GM19099 (cell line): ENCODE data around the gene DAGLA.

Experiments used
- POLR2A ChIP-seq: IDR thresholded peaks from 3 replicates; pipeline ENCODE4 v1.6.1; 2011; ENCODE audit warnings: low read depth; ENCODE audit not compliant: insufficient read length; ENCODE audit errors: extremely low read depth

DAGLA gene

GRCh38 chr11:61684870-61685616 is 4.9 kb downstream of the DAGLA start:
- no peak for TF ChIP-seq POLR2A

- no peak for TF ChIP-seq POLR2A
Measured at GRCh38 chr11:61685617-61685967, 5.4 kb downstream of the DAGLA start.

DNA sequence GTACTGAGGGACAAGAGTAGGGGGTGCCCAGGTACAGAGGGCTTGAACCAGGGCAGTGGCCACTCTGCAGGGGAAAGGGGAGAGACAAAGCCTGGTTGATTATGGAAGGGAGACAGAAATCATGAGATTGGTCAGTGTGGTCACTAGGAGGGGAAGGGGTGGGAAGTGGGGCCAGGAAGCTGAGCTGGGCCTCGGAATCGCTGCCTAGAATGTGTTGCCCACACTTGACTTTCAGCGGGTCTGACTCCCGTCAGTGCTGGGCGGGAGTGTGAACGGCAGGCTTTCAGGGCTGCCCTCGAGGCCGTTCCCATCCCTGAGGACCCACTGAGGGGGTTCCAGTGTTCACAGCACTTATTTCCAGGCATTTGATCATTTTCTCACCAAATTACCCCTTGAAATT is 5.9 kb downstream of the DAGLA start:
- TF ChIP-seq POLR2A: no peak

DNA sequence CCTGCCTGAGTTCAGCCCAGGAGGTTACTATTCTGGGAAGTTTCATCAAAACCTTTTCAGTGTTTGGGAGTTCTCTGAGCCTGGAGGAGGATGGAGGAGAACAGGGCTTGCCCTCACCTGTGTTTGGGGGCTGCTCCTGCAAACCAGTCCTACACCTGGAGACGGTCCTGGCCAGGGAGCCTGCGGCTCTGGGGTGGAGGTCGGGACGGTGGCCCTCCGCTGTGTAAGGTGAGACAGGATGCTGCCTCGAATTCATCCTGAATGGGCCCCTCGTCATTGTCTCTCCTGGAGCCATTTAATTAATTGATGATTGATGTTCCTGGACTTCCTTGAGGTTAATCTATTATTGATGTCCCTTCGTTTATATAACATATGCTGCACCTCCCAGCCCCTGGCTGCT is 6.3 kb downstream of the DAGLA start:
- TF ChIP-seq POLR2A: no peak

DNA sequence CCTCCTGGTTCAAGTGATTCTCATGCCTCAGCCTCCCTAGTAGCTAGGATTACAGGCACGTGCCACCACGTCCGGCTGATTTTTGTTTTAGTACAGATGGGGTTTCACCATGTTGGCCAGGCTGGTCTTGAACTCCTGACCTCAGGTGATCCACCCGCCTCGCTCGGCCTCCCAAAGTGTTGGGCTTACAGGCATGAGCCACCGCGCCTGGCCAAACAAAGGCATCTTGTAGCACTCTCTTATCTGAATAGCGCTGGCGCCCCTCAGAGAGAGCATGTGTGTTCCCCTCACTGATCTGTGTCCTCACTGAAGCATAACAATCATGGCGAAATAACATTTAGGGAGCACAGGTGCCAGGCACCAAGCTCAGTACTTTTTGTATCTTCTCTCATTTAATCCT is 7.2 kb downstream of the DAGLA start:
- no peak for TF ChIP-seq POLR2A

DNA sequence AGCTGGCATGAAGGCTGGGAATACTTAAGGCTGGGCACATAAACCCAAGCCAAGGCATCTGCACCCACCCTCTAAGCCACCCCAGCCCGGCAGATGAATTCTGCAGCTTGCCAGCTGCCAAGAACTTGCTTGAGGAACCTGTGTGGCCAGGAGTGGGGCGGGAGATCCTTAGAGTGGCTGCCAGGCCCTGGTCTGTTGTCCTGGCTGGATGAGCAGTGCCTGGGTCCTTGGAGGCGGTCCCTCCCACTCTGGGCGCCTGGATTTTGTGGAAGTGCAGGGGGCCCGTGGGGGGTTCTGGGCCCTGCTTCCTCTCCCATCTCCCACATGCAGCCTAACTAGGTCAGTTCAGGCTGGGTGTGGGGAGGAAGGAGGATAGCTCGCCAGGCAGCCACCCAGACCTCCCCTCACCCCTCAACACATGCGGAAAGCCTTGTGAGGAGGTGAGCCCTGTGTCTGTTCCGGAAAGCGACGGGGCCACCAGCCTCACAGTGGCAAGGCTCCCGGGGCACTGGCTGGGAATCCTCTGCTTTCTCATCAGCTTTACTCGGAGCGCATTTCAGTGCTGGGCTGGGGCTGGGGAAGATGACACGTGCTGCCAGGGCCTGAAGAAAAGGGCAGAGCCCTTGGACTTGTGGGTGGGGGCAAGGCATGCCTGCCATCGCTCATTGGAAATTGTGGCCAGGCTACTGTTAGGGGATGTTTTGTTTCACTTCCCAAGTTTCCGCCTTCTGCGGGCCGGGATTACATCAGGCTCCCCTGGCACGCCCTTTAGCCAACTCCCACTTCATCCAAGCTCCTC is 8.4 kb downstream of the DAGLA start:
- no peak for TF ChIP-seq POLR2A

DNA sequence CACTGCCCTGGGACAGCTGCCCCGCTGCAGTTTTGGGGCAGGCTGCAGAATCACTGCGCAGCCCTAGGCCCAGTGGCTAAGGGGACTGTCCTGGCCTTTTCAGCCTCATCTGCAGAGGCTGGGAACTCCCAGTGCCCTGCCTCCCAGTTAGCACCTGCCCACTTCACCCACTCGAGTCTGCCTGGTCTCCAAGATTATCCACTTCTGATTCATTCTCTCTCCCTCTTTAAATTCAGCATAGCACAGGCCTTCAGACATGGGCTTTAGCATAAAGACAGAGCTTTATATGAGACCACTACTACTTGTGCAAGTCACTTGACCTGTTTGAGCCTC is 8.9 kb downstream of the DAGLA start:
- TF ChIP-seq POLR2A: no peak

- no peak for TF ChIP-seq POLR2A
Measured at GRCh38 chr11:61690706-61691379, 10.7 kb downstream of the DAGLA start.

DNA sequence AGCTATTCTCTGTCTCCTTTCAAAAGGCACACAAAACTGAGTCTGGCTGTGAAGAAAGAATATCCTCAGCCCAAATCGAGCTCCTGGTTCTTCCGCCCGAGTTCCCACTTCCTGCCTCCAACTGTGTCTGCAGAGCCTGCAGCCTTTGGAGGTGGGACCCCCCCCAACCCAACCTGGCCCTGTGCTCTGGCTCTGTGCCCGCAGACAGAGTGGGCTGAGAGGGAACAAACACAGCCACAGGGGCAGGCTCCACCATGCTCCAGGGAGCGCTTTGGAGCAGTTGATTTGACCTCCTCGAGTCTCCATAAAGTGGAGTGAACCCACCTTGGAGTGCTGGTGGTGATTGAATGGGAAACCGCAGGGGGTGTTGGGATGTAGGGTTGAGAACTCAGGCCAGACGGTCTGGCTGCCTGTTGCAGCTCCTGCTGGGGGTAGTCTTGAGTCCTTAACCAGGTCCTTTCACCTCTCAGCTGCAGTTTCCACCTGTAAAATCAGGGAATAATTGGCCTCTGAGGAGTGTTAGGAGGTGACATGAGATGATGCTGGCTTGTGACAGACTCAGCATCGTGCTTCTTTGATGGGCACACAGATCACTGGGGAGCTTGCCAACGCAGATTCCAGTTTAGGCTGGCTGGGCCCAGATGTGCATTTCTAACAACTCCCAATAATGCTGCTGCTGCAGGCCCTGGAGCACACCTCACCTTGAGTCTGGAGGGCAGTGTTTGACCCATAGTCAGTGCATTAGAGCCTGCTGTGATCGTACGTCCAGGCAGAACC is 11.4 kb downstream of the DAGLA start:
- no peak for TF ChIP-seq POLR2A

DNA sequence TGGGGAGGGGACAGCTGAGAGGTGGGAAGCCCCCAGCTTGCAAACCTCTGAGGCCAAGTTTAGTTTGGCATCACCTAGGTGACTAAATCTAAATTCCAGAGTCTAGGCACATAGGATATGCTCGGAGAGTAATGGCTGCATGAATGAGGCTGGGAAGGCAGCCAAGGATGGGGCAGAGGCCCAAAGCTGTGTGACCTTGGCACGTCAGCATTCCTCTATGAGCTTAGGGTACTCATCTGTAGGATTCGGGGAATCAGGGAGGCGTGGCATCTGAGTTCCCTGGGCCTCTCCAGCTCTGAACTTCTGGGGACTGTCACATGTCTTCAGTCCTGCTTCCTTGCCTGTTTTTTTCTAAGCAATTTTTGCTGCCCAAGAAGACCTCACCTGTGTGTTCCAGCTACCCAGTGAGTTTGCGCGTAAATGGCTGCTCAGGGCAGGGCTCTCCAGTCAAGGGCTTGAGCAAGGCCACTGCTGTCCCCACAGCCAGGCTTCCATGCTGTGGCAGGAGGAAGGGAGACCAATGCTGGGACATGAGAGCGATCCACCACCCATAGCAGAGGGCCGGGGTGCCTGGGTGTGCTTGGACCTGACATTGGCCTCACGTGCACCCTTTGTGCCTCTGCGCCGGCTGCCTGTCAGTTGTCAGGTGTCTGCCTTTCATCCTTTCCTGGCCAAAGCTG is 13.9 kb downstream of the DAGLA start:
- TF ChIP-seq POLR2A: no peak

DNA sequence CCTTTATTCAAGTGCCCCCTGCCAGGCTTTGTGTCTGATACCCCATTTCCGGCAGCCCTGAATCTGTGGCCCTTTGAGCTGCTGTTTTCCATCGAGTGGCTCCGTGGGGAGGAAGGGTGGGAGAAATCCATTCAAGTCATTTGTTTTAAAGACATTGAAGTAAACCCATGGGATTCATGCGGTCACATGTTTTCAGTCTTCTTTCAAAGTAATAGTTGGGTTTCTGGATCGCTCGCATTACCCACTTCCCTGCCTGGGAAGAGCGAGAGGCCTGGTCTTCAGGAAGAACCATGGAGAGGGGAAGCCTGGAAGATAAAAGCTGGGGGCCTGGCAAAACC is 14.4 kb downstream of the DAGLA start:
- no peak for TF ChIP-seq POLR2A

DNA sequence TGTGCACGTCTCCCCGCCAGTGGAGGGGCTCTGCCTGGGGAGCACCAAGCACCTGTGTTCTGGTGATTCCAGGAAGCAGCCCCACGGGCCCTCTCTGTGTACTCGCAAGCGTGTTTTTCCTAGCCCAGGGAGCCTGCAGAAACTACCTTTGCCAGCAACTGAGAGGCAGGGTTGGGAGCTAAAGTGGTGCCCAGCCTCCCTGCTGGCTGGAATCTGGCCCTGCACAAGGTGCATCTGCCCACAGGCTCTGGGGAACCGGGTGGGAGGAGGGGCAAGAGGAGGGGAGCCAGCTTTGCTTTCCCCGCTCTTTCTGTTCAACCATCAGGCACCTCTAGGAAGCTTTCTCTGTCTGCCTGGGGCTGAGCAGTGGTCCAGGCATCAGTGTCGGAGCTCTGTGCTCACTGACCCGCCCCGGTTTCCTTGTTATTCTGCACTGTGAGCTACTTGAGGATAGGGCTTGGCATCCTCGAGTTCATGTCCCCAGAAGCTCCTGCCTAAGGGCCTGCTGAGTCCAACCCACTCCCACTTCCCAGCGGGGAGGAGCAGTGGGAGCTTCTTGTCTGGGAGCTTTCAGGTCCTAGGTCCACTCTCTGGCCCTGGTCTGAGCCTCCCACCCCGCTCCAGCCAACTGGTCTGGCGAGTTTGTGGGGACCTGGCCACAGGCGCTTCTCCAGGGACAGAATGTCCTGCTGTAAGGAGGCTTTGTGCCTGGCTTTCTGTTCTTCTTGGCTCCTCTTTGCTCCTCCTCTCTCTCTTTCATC is 14.9 kb downstream of the DAGLA start:
- no peak for TF ChIP-seq POLR2A

- TF ChIP-seq POLR2A: no peak
Measured at GRCh38 chr11:61695917-61696316, 15.7 kb downstream of the DAGLA start.

GRCh38 chr11:61696602-61697001 is 16.4 kb downstream of the DAGLA start:
- no peak for TF ChIP-seq POLR2A
